AG08396 (cell line): Measurements from ENCODE around the gene KRTAP6-1.

Experiments used
- DNase-seq: peaks from one replicate; pipeline ENCODE4 v3.0.0; 2012; ENCODE audit warnings: low spot score, mixed read lengths

KRTAP6-1 gene, protein sequence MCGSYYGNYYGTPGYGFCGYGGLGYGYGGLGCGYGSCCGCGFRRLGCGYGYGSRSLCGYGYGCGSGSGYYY

DNA sequence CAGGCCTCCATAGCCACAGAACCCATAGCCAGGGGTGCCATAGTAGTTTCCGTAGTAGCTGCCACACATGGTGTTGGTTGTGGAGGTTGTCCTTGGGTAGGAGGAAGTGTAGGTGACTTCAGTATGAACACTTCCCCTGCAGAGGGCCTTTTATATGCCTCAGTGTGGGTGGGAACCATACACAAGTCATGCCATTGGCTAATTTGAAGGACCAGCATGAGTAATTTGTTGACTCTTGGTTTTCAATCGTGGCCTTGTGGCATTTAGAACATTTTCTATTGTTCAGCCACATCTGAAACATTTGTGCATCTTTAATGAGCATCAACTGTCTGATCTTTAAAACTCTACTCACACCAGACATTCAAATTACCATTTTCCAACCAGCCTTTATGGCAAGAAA lies at the start of gene KRTAP6-1:
Gene KRTAP6-1 (minus strand): TSS at position 95 of the 400 bp plus-strand sequence. CDS start 26 bp downstream, at position 69.
- no peak for DNase-seq

DNA sequence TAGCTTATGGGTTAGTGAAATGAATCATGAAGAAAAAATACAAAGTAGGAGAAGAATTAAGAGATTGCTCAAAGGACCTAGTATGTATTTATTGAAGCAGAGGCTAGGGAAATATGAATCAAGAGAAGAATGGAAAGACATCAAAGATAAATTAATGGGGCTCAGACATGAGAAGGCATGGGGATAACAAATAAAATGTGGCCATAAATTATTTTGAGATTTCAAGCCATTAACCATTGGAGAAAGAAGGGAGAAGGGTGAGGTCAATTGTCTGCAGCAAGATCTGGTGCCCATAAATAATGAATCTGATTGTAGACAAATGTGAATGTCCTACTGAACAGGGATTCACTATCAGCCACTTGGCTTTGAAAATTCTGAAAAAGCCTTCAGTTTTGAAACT lies 39.2 kb upstream of the KRTAP6-1 start:
- no peak for DNase-seq

DNA sequence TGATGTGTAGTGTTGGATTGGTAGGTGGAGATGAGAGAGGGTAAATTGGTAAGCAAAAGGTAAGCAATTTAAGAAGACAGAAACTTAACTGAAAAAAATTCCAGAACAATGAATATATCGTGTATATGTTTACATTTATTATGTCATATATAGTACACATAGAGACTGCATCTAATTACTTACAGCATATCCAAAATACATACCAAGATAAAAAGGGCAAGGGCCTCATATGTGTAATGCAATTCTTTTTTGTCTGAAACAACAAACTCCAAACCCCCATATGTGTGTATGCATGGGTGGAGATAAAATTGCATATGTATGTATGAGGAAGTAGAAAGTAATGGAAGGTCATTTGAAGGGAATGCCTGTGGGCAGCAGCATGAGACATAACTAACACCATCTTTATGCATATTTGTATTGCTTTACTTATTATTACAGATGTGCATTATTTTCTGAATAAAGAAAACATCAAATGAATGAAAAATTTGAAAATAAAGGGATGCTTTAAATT lies 33.2 kb upstream of the KRTAP6-1 start:
- no peak for DNase-seq

DNA sequence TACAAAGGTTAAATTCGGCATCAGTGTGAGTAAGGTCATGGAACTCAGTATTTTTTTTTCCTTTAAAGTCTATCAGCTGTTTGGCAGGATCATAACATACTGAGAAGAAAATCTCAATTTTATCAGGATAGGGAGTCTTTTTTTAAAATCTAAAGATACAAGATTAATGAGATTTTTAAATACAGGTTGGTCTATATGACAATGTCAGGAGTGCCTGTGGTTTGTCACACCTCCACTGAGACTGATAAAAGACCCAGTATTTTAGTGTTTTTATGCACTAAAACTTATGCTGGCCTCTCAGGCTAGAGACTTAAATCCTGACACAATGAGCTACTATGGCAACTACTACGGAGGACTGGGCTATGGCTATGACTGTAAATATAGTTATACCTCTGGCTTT lies 28.8 kb upstream of the KRTAP6-1 start, which contains the start of gene KRTAP20-3:
Gene KRTAP20-3 (plus strand): TSS at position 301 of the 400 bp plus-strand sequence.
- DNase-seq = no peak

DNA sequence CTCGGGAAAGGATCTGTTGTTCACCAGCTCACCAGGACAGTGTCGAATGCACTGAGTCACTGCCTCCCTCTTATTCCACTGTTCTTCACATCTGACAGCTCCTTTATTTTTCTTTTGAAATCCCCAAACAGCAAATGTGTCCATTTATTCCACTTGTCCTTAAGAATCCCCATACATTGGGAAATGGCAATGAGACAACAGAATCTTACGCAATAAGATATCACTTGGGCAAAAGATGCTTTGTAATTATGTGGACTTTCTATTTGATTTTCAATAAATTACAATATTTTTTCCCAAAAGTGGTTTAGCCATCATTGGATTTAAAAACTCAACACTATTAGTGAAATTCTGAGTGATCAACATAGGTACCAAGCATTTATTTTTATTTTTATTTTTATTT lies 25.0 kb upstream of the KRTAP6-1 start:
- no peak for DNase-seq

DNA sequence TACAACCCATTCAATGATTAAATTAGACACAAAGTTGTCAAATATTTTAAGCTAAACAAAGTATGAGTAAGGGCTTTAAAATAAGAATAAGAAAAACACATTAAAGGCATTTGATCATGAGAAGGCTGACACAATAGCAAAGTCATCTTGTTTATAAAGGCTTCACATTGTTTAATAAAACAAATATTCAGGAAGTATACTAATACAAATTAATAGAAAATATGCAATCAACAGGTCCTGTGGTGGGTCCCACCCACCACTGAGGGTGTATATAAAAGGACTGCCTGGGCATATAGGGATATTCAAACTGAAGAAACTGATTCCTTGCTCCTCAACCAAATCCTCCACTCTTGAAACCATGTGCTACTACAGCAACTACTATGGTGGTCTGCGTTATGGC lies 21.2 kb upstream of the KRTAP6-1 start, which contains the start of gene KRTAP20-2:
Gene KRTAP20-2 (plus strand): TSS at position 301 of the 400 bp plus-strand sequence. CDS start 58 bp downstream, at position 359.
- DNase-seq = no peak

DNA sequence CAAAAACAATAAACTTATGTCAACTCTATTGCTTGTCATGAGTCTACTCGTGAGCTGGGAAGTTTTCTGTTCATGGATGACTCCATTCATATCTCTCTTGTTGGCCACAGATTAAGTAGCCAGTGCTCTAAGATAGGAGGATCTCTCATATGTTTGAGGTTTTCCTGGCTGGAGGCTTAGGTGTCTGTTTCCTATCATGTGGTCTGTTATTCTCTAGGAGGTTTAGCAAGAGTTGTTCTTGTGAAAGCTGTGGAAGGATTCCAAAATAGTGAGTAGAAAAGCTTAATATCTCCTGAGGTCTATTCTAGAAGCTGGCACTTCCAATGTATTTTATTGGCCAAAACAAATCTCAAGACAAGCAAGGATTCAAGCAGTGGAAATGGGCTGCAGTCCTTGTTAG lies 15.5 kb upstream of the KRTAP6-1 start:
- no peak for DNase-seq

DNA sequence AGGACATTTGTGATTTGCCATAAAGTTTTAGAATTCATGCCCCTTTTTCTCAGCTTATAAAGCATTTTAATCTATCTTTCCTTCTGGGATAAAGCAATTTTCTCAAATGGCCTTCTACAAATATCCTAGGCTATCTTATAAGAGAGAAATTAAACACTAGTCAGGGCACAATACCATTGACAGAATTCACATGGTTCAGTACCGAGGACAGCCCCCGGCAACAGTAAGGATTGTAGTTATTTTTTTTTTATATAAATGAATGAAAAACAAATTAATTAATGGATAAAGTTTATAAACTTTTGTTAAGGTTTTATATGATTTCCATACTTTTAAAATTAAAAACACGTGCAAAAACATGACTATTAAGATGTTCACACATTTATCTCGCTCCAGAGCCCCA lies 14.4 kb upstream of the KRTAP6-1 start:
- DNase-seq = no peak

DNA sequence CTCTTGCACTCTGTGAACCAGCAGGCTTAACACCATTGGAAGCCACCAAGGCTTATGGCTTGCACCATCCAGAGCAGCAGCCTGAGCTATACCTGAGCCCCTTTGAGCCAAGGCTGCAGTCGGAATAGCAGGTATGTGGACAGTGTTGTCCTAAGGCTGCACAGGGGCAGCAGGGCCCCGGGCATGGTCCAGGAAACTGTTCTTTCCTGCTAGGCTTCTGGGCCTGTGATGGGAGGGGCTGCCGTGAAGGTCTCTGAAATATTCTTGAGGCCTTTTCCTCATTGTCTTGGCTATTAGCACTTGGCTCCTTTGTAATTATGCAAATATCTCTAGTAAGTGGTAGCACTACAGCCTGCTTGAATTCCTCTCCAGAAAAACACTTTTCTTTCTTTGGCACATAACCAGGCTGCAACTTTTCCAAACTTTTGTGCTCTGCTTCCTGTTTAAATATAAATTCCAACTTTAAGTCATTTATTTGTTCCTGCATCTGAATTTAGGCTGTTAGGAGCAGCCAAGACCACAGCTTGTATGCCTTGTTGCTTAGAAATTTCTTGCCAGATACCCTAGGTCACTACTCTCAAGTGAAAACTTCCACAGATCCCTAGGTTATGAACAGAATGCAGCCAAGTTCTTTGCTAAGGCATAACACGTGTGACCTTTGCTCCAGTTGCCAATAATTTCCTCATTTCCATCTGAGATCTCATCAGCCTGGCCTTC lies 11.9 kb upstream of the KRTAP6-1 start:
- no peak for DNase-seq

DNA sequence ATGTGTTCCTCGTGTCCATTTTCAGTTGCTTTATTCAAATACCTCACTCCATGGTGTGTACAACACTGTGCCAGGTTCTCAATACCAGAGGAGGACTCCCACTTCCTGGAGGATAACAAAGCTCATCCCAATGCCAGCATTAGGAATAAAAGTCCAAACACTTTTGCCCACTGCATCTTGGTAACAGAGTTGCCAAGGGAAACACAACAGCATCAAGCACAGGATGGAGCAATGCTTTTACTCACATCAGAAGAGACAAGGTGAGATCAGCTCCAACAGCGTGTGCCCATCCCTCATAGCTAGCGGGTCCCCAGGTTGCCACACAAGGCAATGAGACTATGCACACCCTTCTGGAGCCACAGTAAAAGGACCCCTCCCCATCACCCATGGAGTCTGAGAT lies 9.6 kb upstream of the KRTAP6-1 start:
- DNase-seq = no peak

DNA sequence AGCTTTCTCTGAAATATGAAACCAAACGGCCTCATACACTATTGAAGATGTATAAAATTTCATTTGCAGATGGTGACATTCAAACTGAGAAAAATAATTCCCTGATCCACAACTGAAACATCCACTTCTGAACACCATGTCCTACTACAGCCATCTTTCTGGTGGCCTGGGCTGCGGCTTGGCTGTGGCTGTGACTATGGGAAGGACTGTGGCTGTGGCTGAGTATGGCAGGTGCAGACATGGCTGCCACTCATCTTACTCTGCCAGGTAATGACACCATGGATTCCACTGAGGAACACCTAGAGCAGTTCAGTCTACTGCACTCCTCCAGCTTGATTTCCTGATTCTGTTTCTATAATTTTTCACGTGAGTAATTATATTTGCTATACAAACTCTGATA lies 6.8 kb upstream of the KRTAP6-1 start, which contains the start of gene KRTAP20-4:
Gene KRTAP20-4 (plus strand): TSS at position 106 of the 400 bp plus-strand sequence.
- no peak for DNase-seq

DNA sequence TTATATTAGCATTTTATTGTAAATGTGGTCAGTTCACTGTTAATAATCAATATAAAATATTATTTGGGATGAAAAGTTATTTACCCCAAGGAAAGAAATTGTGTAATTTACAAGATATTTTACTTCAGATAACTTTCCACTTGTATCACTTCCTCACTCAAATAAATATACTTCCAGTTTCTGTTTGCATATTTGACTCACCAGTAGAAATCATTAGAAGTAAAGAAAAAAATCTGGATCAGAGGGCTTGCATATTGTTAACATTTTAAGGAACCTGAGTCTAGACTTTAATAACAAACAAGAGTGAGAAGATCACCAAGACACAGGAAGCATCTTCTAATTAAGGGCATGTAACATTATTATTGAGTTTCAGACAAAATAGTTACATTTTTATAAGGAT lies 6.3 kb upstream of the KRTAP6-1 start:
- no peak for DNase-seq

DNA sequence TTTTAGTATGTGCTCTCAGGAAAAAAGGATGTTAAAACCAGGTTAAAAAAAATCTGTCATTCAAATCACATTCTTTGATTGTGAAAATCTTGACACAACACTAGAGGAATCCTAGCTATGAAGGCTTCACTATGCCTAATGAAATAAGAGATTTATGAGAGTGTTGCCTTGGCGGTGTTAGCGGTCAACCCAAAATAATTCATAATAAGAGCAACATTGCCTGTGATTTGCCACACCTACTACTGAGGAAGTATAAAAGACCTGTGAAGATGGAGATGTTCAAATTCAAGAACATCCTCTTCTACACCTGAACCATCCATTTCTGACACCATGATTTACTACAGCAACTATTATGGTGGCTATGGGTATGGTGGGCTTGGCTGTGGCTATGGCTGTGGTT lies 2.4 kb upstream of the KRTAP6-1 start, which contains the start of gene KRTAP20-1:
Gene KRTAP20-1 (plus strand): TSS at position 301 of the 400 bp plus-strand sequence. CDS start 30 bp downstream, at position 331.
- no peak for DNase-seq

DNA sequence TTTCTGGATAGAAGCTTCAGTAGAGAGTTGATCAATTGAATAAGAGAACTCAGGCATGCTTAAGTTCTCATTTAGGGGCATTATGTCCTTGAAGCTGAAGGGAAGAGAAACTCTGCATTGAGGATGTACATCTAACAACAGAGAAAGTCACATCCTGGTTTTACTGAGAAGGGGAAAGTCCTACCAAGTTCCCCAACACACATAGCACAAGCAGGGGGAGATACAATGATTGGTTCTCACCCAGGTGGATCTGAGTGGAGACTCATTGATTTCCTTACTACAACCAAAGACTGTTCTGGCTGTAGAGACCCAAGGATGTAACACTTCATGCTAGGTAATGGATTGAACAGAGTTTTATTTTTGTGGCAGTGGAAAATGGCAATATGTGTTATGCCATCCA lies 1.5 kb upstream of the KRTAP6-1 start:
- DNase-seq = no peak

DNA sequence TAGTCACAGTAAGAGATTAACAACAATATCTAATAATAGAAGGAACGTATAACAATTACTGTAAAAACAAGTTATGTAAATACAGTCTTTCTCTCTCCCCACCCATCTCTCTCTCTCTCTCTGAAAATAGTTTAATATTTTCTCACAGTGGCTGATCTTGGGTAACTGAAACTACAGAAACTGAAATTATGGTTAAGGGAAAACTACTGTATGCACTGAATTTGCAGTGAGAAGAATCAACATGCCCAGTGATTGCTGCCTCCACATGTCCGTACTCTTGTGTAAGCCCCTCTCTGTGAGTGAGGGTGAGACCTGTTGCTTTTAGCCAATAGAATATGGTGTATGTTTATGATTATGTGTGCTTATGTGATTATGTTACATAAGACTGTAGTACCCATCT lies 1.6 kb downstream of the KRTAP6-1 start:
- no peak for DNase-seq

DNA sequence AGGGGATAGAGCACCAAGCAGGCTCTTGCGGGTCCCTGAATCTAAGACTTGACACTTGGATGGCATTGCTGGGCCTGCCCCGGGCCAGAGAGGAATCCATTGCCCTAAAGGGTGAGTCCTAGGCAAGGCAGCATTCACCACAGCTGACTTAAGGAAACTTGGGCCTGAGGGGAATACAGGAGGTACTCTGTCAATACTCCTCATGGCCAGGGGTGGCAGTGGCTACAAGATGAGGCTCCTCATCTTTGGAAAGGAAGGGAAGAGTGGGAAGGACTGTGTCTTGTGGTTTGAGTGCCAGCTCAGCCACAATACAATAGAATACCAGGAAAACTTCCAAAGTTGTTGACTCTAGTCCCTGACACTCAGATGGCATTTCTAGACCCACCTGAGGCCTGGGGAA lies 7.8 kb downstream of the KRTAP6-1 start:
- DNase-seq = no peak

DNA sequence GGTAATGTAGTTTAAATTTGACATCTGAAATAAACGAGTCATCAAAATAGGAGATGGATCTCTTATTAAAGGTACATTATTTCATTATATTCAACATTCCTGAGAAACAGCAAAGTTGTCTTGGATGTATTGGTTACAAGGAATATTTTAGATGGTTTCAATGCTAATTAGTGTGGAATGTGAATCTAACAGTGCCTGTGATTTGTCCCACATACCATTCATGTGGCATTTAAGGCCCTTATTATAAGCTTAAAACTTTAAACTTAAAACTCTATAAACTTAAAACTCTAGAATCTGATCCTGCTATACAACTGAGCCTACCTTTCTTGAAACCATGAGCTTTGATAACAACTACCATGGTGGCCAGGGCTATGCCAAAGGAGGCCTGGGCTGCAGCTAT lies 12.9 kb downstream of the KRTAP6-1 start, which contains the start of gene KRTAP22-1:
Gene KRTAP22-1 (plus strand): TSS at position 301 of the 400 bp plus-strand sequence.
- DNase-seq = no peak

DNA sequence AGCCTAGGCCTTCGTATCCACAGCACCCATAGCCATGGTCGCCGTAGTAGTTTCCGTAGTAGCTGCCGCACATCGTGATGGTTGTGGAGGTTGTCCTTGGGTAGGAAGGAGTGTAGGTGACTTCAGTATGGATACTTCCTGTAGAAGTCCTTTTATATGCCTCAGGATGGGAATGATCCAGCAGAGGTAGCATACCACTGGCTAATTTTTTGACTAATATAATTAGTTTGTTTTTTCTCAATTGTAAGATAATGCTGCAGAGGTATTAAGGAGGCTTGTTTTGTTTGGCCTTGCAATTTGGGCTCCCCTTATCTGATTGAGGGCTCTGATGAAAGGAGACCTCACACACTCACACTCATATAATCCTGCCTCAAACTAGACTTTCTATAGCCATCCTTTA lies 14.9 kb downstream of the KRTAP6-1 start, which contains the start of gene KRTAP6-2:
Gene KRTAP6-2 (minus strand): TSS at position 101 of the 400 bp plus-strand sequence. CDS start 28 bp downstream, at position 73.
- no peak for DNase-seq

DNA sequence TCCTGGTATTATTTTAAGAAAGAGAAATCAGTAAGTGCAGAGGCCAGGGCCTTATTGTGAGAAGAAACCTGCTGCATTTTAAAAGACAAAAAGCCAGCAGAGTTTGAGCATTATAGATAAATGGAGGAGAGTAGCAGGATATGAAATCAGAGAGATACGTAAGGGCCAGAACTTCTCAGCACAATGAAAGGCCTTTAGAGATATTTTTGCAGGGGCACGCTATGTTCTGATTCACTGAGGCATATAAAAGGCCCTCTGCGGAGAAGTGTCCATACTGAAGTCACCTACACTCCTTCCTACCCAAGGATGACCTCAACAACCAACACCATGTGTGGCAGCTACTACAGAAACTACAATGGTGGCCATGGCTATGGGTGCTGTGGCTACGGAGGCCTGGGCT lies 21.6 kb downstream of the KRTAP6-1 start, which contains the start of gene KRTAP6-3:
Gene KRTAP6-3 (plus strand): TSS at position 301 of the 400 bp plus-strand sequence. CDS start 6 bp downstream, at position 307.
- no peak for DNase-seq

DNA sequence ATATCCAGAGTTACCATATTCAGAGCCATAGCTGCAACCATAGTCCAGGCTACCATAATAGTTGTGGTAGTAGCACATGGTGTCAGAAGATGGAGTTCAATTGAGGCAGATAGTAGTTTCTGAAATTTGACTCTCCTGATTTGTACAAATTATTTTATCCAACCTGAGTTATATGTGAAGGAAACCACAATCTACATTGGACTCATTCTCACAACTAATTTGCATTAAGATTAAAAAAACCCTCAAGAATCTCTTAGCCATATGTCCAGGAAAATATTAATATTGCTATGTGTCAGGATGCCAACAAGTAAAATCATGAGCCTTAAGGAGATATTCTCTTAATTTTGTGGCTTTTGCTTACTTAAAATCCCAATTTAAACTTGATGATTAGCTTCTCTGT lies 23.4 kb downstream of the KRTAP6-1 start, which contains the start of gene KRTAP22-2:
Gene KRTAP22-2 (minus strand): TSS at position 101 of the 400 bp plus-strand sequence.
- no peak for DNase-seq

DNA sequence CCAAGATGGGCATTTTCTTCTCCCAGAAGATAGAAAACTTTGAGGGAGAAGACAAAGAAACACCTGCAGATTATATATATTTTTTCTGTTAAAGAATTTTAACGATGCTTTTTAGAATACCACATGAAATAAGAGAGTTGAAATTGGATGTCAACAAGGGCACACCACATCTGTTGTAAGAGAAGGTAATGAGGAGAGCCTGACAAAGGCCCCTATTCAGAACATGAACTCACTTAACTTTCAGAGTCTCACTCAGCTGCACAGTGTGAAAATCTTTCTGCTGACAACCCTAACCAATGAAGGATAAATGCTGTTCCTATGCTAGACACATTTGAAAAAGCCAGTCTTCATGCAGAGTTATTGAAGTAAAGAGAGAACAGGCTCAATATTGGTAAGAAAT lies 30.9 kb downstream of the KRTAP6-1 start:
- DNase-seq = no peak

DNA sequence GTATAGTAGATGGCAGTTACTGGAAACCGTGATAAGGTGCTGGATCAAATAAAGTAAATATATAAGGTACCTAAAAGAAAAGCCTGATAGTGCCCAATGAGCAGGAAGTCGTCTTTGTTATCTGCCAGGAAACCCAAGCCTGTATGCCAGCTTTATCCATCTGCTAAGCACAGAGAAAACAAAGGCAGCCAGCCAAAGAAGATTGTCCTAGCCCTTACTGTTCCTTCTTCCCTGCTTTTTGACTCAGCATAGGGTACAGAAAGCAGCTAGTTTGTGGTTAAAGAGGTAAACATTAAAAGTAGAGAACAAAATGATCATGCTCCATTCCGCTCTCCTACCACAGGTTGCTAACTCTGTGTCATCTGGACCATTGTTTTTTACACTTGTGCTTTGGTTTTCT lies 33.6 kb downstream of the KRTAP6-1 start:
- no peak for DNase-seq

DNA sequence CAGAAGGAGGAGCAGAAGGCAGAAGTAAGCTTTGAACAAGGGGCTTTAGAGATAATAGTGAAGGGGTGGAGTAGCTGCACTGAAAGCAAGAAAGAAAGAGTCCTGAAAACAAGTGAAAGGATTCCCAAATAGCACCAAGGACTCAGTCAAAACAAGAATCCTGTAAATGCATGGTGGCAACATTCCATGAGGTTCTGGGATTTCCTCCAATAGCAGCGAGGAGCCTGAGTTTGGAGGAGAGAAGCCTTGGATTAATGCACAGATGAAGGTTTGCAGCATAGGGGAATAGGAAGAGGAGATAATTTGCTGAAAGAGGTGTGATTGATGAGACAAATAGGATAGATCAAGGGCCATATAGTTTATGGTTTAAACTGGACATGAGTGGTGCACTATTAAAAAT lies 34.4 kb downstream of the KRTAP6-1 start:
- DNase-seq = no peak
